ENCODE data around the gene ZNF385B. TPM values are rescaled to one million over a fixed set of nuclear protein-coding genes. Genes with fewer than 3 reads are reported as not detected.
"Not testable (repeated sequence)": the region's sequence is repeated elsewhere in the genome, so short reads cannot be mapped to it uniquely, and the experiment has no call there.

The ZNF385B gene
- total and polyA plus RNA-seq, 9 donors, result 3.9 to 17.1 (median 12.5) TPM

GRCh38 chr2:179888642-179889041 is 27.2 kb upstream of the ZNF385B start:
- no CpG with 5 or more reads among the region's 6 CpGs for WGBS (ENCODE audit: insufficient coverage)
- H3K4me1 ChIP-seq (ENCODE audit: control insufficient read depth, insufficient read depth, low read length); H3K9me3 ChIP-seq (replicated peaks; ENCODE audit: control insufficient read depth, low read depth, low read length); DNase-seq; H3K36me3 ChIP-seq (ENCODE audit: control insufficient read depth, insufficient read depth, low read length); H3K27ac ChIP-seq (ENCODE audit: low read length); H3K4me3 ChIP-seq (ENCODE audit: low read length); H3K27me3 ChIP-seq (ENCODE audit: control insufficient read depth, insufficient read depth, low read length): not testable (repeated sequence)

- H3K27me3 ChIP-seq (ENCODE audit: control insufficient read depth, insufficient read depth, low read length), result no peaks in the 10 kb centered on the region
- WGBS (ENCODE audit: insufficient coverage), result 17% methylated on average over 1 of the region's 8 CpGs
- no peak for DNase-seq
- no peaks in the 10 kb centered on the region for H3K36me3 ChIP-seq (ENCODE audit: control insufficient read depth, insufficient read depth, low read length)
- no peak overlapping the region for H3K4me3 ChIP-seq (ENCODE audit: low read length)
- no peaks in the 10 kb centered on the region for H3K9me3 ChIP-seq (replicated peaks; ENCODE audit: control insufficient read depth, low read depth, low read length)
- no peak overlapping the region for H3K27ac ChIP-seq (ENCODE audit: low read length)
- no peaks in the 10 kb centered on the region for H3K4me1 ChIP-seq (ENCODE audit: control insufficient read depth, insufficient read depth, low read length)
These were observed 22.8 kb upstream of the ZNF385B start for GRCh38 chr2:179884193-179884592.

- Histone ChIP-seq H3K36me3 (ENCODE audit: control insufficient read depth, insufficient read depth, low read length) (no peaks in the 10 kb centered on the region), H3K4me1 (ENCODE audit: control insufficient read depth, insufficient read depth, low read length) (no peaks in the 10 kb centered on the region), H3K27me3 (ENCODE audit: control insufficient read depth, insufficient read depth, low read length) (no peaks in the 10 kb centered on the region), H3K27ac (ENCODE audit: low read length) (no peak overlapping the region), H3K4me3 (ENCODE audit: low read length) (no peak overlapping the region), H3K9me3 (replicated peaks; ENCODE audit: control insufficient read depth, low read depth, low read length) (no peaks in the 10 kb centered on the region)
- WGBS (ENCODE audit: insufficient coverage), result 100% methylated on average over 2 of the region's 6 CpGs
- no peak for DNase-seq
These were observed 21.7 kb upstream of the ZNF385B start for GRCh38 chr2:179882851-179883806.

DNA sequence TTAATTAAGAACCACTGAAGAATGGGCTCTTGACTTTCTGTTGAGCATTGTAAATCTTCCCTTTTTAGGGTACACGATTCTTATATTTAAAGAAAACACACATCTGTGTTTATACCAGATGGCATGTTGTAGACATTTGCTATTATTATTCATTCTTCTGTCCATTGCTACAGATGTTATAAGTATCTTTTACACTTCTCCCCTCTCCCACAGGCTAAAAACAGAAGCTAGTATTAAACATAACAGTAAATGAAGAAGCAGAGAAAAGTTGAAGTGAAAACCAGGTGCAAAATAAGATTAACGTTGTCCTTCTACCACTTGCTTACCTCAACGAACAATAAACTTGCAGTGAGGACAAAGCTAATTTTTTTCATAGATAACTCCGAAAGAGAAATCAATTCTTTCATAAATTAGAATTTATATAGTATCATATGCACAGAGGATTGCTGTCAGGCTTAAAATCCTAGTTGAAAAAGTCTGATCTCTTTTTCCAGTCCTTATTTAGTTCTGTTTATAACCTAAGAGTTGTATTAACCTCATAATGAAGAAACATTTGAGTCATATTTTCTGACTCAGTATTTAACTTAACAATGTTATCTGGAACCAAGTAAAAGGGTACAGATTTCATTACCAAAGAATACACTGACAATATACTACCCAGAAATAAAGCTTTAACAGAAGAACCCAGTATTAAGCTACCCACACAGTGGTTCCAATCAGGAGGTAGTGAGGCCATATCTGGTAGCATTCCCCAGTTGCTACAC is 16.4 kb upstream of the ZNF385B start:
- Histone ChIP-seq H3K4me1 (ENCODE audit: control insufficient read depth, insufficient read depth, low read length) (no peaks in the 10 kb centered on the region), H3K27me3 (ENCODE audit: control insufficient read depth, insufficient read depth, low read length) (no peaks in the 10 kb centered on the region), H3K9me3 (replicated peaks; ENCODE audit: control insufficient read depth, low read depth, low read length) (no peaks in the 10 kb centered on the region), H3K27ac (ENCODE audit: low read length) (no peak overlapping the region), H3K4me3 (ENCODE audit: low read length) (no peak overlapping the region), H3K36me3 (ENCODE audit: control insufficient read depth, insufficient read depth, low read length) (no peaks in the 10 kb centered on the region)
- WGBS (ENCODE audit: insufficient coverage), result no CpG with 5 or more reads among the region's 4 CpGs
- DNase-seq, result no peak

DNA sequence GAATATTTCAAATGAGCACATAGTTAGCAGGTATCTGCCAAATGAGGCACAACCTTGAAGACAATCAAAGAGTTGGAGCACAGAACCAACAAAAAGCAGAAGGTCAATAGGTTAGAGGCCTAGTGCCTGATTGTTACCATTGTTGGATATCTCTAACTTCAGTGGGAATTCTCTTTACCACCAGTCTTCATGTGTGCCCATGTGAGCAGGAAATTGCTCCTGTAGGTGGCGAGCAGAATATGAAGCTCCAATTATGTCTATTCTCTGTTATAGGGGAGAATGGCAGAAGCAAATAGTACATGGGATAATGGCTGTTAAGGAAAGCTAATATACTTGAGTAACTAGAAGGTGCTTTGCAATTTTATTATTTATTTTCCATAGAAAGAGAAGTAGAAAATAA is 14.9 kb upstream of the ZNF385B start:
- Histone ChIP-seq H3K27ac (ENCODE audit: low read length) (no peak overlapping the region), H3K9me3 (replicated peaks; ENCODE audit: control insufficient read depth, low read depth, low read length) (no peaks in the 10 kb centered on the region), H3K4me1 (ENCODE audit: control insufficient read depth, insufficient read depth, low read length) (no peaks in the 10 kb centered on the region), H3K4me3 (ENCODE audit: low read length) (no peak overlapping the region), H3K36me3 (ENCODE audit: control insufficient read depth, insufficient read depth, low read length) (no peaks in the 10 kb centered on the region), H3K27me3 (ENCODE audit: control insufficient read depth, insufficient read depth, low read length) (no peaks in the 10 kb centered on the region)
- no CpG with 5 or more reads among the region's 1 CpG for WGBS (ENCODE audit: insufficient coverage)
- no peak for DNase-seq

DNA sequence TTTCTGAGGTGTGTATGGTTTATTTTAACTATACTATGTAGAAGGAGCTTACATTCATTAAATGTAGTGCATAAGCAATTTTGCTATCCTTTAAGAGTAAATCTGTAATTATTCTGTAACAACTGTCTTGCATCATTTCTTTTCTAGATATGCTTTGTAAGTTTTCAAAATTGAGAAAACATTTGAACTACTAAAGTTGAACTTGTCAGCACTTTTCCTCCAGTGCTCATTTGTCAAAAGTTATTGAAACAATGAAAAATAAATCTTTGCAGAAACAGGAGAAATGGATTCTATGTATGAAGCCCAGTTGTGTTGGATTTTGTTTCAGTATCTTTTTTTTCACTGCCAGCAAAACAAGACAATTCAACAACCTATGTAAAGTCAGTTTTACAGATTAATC is 14.5 kb upstream of the ZNF385B start:
- H3K9me3 ChIP-seq (replicated peaks; ENCODE audit: control insufficient read depth, low read depth, low read length), result no peaks in the 10 kb centered on the region
- no peaks in the 10 kb centered on the region for H3K4me1 ChIP-seq (ENCODE audit: control insufficient read depth, insufficient read depth, low read length)
- no peak overlapping the region for H3K27ac ChIP-seq (ENCODE audit: low read length)
- H3K4me3 ChIP-seq (ENCODE audit: low read length), result no peak overlapping the region
- no peaks in the 10 kb centered on the region for H3K36me3 ChIP-seq (ENCODE audit: control insufficient read depth, insufficient read depth, low read length)
- DNase-seq, result no peak
- no peaks in the 10 kb centered on the region for H3K27me3 ChIP-seq (ENCODE audit: control insufficient read depth, insufficient read depth, low read length)

- peaks cover 12% of the 10 kb centered on the region for H3K4me1 ChIP-seq (ENCODE audit: control insufficient read depth, insufficient read depth, low read length)
- H3K36me3 ChIP-seq (ENCODE audit: control insufficient read depth, insufficient read depth, low read length), result no peaks in the 10 kb centered on the region
- peaks cover 24% of the 10 kb centered on the region for H3K27me3 ChIP-seq (ENCODE audit: control insufficient read depth, insufficient read depth, low read length)
- DNase-seq, result peak; percentile 30
- no peak overlapping the region for H3K4me3 ChIP-seq (ENCODE audit: low read length)
- no peaks in the 10 kb centered on the region for H3K9me3 ChIP-seq (replicated peaks; ENCODE audit: control insufficient read depth, low read depth, low read length)
- H3K27ac ChIP-seq (ENCODE audit: low read length), result no peak overlapping the region
- no CpG with 5 or more reads among the region's 6 CpGs for WGBS (ENCODE audit: insufficient coverage)
These were observed 1.6 kb upstream of the ZNF385B start for GRCh38 chr2:179862898-179863458.

- Histone ChIP-seq H3K4me1 (ENCODE audit: control insufficient read depth, insufficient read depth, low read length) (peaks cover 12% of the 10 kb centered on the region), H3K36me3 (ENCODE audit: control insufficient read depth, insufficient read depth, low read length) (no peaks in the 10 kb centered on the region), H3K27me3 (ENCODE audit: control insufficient read depth, insufficient read depth, low read length) (peaks cover 26% of the 10 kb centered on the region), H3K9me3 (replicated peaks; ENCODE audit: control insufficient read depth, low read depth, low read length) (no peaks in the 10 kb centered on the region), H3K4me3 (ENCODE audit: low read length) (peak overlapping the region; percentile 8), H3K27ac (ENCODE audit: low read length) (no peak overlapping the region)
- DNase-seq, result no peak
- WGBS (ENCODE audit: insufficient coverage), result under 1% methylated on average over 52 of the region's 52 CpGs
These were observed 391 bp downstream of the ZNF385B start for GRCh38 chr2:179861027-179861415.

GRCh38 chr2:179860255-179861026 is 971 bp downstream of the ZNF385B start:
- no peak overlapping the region for H3K27ac ChIP-seq (ENCODE audit: low read length)
- DNase-seq, result no peak
- peaks cover 26% of the 10 kb centered on the region for H3K27me3 ChIP-seq (ENCODE audit: control insufficient read depth, insufficient read depth, low read length)
- H3K9me3 ChIP-seq (replicated peaks; ENCODE audit: control insufficient read depth, low read depth, low read length), result no peaks in the 10 kb centered on the region
- no peaks in the 10 kb centered on the region for H3K36me3 ChIP-seq (ENCODE audit: control insufficient read depth, insufficient read depth, low read length)
- 4% methylated on average over 30 of the region's 34 CpGs for WGBS (ENCODE audit: insufficient coverage)
- peak overlapping the region; percentile 8 for H3K4me3 ChIP-seq (ENCODE audit: low read length)
- peaks cover 12% of the 10 kb centered on the region for H3K4me1 ChIP-seq (ENCODE audit: control insufficient read depth, insufficient read depth, low read length)

Measured in muscle of leg (tissue), 11 donors.